Measurements from ENCODE around the gene WDR87. TPM values are rescaled to one million over a fixed set of nuclear protein-coding genes. Genes with fewer than 3 reads are reported as not detected.

Gene WDR87
- total RNA-seq, 1 donor from 2014 or later: not detected

DNA sequence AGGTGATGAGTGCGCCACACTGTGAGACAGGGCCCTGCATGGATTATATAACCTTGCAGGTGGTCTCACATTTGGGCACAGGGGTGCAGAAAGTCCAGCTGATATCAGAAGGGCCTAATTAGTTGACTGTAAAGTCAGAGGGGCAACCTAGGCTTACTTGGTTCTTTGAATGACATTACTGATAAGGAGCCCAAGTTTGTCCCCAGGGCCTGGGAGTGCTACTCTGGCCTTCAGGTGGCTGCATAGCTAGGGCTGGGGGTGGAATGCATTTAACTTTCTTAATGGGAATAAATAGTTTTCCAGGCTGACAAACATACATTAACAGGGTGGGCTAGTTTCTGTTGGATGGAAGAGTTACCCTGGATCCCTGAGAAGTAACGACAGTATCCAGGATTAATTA, 3.3 kb downstream of the WDR87 start:
- no peaks in the 10 kb centered on the region for H3K36me3 ChIP-seq (ENCODE audit: control insufficient read depth, insufficient read depth, low read length)
- TF ChIP-seq, protein P1, sequence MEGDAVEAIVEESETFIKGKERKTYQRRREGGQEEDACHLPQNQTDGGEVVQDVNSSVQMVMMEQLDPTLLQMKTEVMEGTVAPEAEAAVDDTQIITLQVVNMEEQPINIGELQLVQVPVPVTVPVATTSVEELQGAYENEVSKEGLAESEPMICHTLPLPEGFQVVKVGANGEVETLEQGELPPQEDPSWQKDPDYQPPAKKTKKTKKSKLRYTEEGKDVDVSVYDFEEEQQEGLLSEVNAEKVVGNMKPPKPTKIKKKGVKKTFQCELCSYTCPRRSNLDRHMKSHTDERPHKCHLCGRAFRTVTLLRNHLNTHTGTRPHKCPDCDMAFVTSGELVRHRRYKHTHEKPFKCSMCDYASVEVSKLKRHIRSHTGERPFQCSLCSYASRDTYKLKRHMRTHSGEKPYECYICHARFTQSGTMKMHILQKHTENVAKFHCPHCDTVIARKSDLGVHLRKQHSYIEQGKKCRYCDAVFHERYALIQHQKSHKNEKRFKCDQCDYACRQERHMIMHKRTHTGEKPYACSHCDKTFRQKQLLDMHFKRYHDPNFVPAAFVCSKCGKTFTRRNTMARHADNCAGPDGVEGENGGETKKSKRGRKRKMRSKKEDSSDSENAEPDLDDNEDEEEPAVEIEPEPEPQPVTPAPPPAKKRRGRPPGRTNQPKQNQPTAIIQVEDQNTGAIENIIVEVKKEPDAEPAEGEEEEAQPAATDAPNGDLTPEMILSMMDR (IDR thresholded peaks at IDR 0.05; ENCODE audit: insufficient read depth, low read length, poor library complexity, severe bottlenecking): no peak

DNA sequence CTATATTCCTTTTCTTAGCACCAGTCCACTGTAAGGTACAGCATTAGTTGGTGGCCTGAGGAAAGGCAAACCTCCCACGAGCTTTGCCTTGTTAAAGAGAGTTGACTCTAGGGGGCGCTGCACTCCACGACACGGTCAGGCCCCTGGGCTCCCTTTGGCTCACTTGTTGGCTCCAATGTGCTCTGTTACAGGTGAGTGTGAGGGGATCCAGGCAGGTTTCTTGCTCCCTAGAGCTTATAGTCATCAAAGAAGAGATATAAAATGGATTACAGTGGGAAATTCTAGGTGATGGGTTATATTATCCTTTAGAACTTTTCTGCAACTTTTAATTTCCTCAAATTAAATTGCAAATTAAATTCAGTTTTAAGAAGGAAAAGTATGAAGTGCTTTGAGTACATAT, 3.7 kb downstream of the WDR87 start:
- H3K36me3 ChIP-seq (ENCODE audit: control insufficient read depth, insufficient read depth, low read length): no peaks in the 10 kb centered on the region
- H3K27me3 ChIP-seq (ENCODE audit: control insufficient read depth, insufficient read depth, low read length): no peaks in the 10 kb centered on the region
- H3K4me3 ChIP-seq (ENCODE audit: low read depth, low read length): no peak overlapping the region
- DNase-seq (ENCODE audit: low read depth): peak; percentile 39
- TF ChIP-seq, protein P1 (IDR thresholded peaks at IDR 0.05; ENCODE audit: insufficient read depth, low read length, poor library complexity, severe bottlenecking): peak; percentile 88

More for the DNA sequence above, 3.3 kb downstream of the WDR87 start:
- Histone ChIP-seq H3K4me3 (ENCODE audit: low read depth, low read length) (no peak overlapping the region), H3K27me3 (ENCODE audit: control insufficient read depth, insufficient read depth, low read length) (no peaks in the 10 kb centered on the region)
- no peak for DNase-seq (ENCODE audit: low read depth)

DNA sequence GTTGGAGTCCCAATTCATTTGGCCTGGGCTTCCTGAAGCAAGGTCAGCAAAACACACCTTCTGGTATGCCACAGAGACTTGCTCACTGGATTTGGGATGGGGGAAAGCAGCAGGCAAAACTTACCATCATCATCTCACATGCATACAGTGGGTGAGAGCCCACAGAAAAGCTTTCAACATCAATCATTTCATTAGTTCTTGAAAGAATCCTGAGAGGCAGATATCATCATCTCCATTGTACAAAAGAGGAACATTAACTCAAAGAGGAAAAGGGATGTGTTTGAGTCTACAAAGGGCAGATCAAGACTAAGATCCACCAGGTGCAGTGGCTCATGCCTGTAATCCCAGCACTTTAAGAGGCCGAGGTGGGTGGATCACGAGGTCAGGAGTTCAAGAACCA, 6.4 kb downstream of the WDR87 start:
- Histone ChIP-seq H3K4me3 (ENCODE audit: low read depth, low read length) (no peak overlapping the region), H3K36me3 (ENCODE audit: control insufficient read depth, insufficient read depth, low read length) (no peaks in the 10 kb centered on the region), H3K27me3 (ENCODE audit: control insufficient read depth, insufficient read depth, low read length) (no peaks in the 10 kb centered on the region)
- no peak for DNase-seq (ENCODE audit: low read depth)
- TF ChIP-seq, protein P1 (IDR thresholded peaks at IDR 0.05; ENCODE audit: insufficient read depth, low read length, poor library complexity, severe bottlenecking): no peak

DNA sequence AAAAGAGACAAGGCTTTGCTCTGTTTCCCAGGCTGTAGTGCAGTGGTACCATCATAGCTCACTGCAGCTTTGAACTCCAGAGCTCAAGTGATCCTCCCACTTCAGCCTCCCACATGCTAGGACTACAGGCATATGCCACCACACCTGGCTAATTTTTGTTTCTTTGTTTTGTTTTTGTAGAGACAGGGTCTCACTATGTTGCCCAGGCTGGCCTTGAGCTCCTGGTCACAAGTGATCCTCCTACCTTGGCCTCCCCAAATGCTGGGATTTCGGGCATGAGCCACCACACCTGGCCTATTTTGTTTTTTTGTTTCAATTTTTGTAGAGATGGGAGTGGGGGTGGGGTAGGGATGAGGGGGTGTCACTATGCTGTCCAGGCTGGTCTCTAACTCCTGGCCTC, 6.9 kb downstream of the WDR87 start:
- TF ChIP-seq, protein P1 (IDR thresholded peaks at IDR 0.05; ENCODE audit: insufficient read depth, low read length, poor library complexity, severe bottlenecking): no peak
- DNase-seq (ENCODE audit: low read depth): no peak
- Histone ChIP-seq H3K4me3 (ENCODE audit: low read depth, low read length) (no peak overlapping the region), H3K36me3 (ENCODE audit: control insufficient read depth, insufficient read depth, low read length) (no peaks in the 10 kb centered on the region), H3K27me3 (ENCODE audit: control insufficient read depth, insufficient read depth, low read length) (no peaks in the 10 kb centered on the region)

- Histone ChIP-seq H3K36me3 (ENCODE audit: control insufficient read depth, insufficient read depth, low read length) (no peaks in the 10 kb centered on the region), H3K27me3 (ENCODE audit: control insufficient read depth, insufficient read depth, low read length) (peaks cover 2% of the 10 kb centered on the region), H3K4me3 (ENCODE audit: low read depth, low read length) (no peak overlapping the region)
- TF ChIP-seq, protein P1 (IDR thresholded peaks at IDR 0.05; ENCODE audit: insufficient read depth, low read length, poor library complexity, severe bottlenecking): no peak
- no peak for DNase-seq (ENCODE audit: low read depth)
These were observed 10.2 kb downstream of the WDR87 start for GRCh38 chr19:37896180-37896579.

DNA sequence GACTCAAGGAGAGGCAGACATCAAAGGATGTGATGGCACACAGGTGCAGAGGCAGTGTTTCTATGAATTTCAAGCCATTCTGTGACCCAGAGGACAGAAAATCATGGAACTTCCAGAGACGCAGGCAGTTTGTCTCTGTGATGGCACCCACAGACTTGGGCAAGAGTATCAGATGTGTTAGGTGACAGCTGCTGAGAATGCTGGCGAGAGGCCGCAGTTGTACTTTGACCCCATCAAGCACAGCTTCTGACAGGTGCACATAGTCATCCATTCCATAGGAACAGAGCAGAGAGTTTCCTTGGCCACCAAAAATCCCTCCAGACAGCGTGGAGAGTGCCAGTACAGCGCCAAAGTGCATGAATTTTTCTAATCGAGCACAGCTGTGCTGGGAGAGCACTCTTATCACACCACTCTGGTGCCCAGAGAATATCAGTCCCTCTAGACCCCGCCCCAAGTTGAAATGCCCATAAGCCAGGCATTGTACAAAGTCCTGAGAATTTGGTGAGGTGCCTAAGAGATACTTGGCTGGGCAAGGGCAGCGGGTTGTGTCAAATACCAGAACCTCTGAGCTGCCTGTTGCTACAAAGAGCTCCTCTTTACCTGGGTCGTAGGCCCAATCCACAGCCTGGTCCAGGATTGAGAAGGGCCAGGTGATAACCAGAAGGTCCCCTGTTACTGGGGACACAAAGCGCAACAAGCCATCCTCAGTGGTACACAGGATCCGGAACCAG, 12.4 kb downstream of the WDR87 start:
- TF ChIP-seq, protein P1 (IDR thresholded peaks at IDR 0.05; ENCODE audit: insufficient read depth, low read length, poor library complexity, severe bottlenecking): no peak
- Histone ChIP-seq H3K36me3 (ENCODE audit: control insufficient read depth, insufficient read depth, low read length) (no peaks in the 10 kb centered on the region), H3K27me3 (ENCODE audit: control insufficient read depth, insufficient read depth, low read length) (peaks cover 5% of the 10 kb centered on the region), H3K4me3 (ENCODE audit: low read depth, low read length) (no peak overlapping the region)
- no peak for DNase-seq (ENCODE audit: low read depth)

Measured in kidney epithelial cell (primary cell).